ENCODE data around the gene HRG.

DNA sequence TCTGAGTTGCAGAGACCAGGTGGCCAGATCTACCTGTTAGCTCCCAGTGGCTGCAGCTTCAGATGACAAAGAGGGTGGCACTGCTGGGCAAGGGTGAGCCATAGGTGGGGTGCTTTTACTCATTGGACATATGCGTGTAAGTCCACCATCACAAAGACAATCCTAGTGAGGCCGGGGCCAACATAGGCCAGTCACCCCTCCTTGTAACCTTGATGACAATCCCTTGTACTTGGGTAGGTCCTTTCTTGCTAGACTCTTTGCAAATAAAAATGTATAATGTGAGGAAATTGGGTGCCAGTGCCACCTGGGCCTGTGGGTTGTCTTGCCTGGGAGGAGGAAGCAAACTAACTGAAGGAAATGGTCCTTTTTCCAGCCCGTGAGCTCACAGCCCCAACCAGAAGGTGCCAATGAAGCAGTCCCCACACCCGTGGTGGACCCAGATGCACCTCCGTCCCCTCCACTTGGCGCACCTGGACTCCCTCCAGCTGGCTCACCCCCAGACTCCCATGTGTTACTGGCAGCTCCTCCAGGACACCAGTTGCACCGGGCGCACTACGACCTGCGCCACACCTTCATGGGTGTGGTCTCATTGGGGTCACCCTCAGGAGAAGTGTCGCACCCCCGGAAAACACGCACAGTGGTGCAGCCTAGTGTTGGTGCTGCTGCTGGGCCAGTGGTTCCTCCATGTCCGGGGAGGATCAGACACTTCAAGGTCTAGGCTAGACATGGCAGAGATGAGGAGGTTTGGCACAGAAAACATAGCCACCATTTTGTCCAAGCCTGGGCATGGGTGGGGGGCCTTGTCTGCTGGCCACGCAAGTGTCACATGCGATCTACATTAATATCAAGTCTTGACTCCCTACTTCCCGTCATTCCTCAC lies 45.4 kb upstream of the HRG start:
- TF ChIP-seq, protein P1, sequence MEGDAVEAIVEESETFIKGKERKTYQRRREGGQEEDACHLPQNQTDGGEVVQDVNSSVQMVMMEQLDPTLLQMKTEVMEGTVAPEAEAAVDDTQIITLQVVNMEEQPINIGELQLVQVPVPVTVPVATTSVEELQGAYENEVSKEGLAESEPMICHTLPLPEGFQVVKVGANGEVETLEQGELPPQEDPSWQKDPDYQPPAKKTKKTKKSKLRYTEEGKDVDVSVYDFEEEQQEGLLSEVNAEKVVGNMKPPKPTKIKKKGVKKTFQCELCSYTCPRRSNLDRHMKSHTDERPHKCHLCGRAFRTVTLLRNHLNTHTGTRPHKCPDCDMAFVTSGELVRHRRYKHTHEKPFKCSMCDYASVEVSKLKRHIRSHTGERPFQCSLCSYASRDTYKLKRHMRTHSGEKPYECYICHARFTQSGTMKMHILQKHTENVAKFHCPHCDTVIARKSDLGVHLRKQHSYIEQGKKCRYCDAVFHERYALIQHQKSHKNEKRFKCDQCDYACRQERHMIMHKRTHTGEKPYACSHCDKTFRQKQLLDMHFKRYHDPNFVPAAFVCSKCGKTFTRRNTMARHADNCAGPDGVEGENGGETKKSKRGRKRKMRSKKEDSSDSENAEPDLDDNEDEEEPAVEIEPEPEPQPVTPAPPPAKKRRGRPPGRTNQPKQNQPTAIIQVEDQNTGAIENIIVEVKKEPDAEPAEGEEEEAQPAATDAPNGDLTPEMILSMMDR (IDR thresholded peaks at IDR 0.05; ENCODE audit: poor library complexity, severe bottlenecking): no peak
- no peak for TF ChIP-seq EZH2 (IDR thresholded peaks at IDR 0.05; ENCODE audit: borderline replicate concordance, insufficient read depth, low read length, poor library complexity, severe bottlenecking)
- TF ChIP-seq TAF1 (IDR thresholded peaks at IDR 0.05; ENCODE audit: low read depth): no peak
- TF ChIP-seq RAD21 (conservative IDR thresholded peaks at IDR 0.05): no peak
- TF ChIP-seq EP300 (conservative IDR thresholded peaks at IDR 0.05; ENCODE audit: poor library complexity, severe bottlenecking): no peak
- TF ChIP-seq MXI1 (conservative IDR thresholded peaks at IDR 0.05; ENCODE audit: poor library complexity, severe bottlenecking): no peak
- TF ChIP-seq, protein P2, sequence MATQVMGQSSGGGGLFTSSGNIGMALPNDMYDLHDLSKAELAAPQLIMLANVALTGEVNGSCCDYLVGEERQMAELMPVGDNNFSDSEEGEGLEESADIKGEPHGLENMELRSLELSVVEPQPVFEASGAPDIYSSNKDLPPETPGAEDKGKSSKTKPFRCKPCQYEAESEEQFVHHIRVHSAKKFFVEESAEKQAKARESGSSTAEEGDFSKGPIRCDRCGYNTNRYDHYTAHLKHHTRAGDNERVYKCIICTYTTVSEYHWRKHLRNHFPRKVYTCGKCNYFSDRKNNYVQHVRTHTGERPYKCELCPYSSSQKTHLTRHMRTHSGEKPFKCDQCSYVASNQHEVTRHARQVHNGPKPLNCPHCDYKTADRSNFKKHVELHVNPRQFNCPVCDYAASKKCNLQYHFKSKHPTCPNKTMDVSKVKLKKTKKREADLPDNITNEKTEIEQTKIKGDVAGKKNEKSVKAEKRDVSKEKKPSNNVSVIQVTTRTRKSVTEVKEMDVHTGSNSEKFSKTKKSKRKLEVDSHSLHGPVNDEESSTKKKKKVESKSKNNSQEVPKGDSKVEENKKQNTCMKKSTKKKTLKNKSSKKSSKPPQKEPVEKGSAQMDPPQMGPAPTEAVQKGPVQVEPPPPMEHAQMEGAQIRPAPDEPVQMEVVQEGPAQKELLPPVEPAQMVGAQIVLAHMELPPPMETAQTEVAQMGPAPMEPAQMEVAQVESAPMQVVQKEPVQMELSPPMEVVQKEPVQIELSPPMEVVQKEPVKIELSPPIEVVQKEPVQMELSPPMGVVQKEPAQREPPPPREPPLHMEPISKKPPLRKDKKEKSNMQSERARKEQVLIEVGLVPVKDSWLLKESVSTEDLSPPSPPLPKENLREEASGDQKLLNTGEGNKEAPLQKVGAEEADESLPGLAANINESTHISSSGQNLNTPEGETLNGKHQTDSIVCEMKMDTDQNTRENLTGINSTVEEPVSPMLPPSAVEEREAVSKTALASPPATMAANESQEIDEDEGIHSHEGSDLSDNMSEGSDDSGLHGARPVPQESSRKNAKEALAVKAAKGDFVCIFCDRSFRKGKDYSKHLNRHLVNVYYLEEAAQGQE (IDR thresholded peaks at IDR 0.05; ENCODE audit: borderline replicate concordance): no peak
- TF ChIP-seq POLR2AphosphoS5 (IDR thresholded peaks at IDR 0.05): no peak
- TF ChIP-seq SMC3 (conservative IDR thresholded peaks at IDR 0.05; ENCODE audit: poor library complexity): no peak
